BJ (cell line): Measurements from ENCODE around the gene KLHDC8B. TPM values are rescaled to one million over a fixed set of nuclear protein-coding genes. Genes with fewer than 3 reads are reported as not detected.

ENCODE experiments used
- CTCF ChIA-PET: fragments of 350-600 bp; formaldehyde crosslinking; extraction: SDS; loops from one replicate; lab custom pipeline; 2021; ENCODE audit warnings: antibody characterized with exemption, inconsistent platforms; lab: Yijun Ruan, JAX
- POLR2A ChIA-PET: fragments of 300-600 bp; sonication (Branson Sonifier 250); formaldehyde crosslinking; extraction: SDS; loops from one replicate; lab custom pipeline; 2021; ENCODE audit warnings: antibody characterized with exemption; lab: Charles Lee
- DNase-seq: peaks from one replicate; pipeline ENCODE4 v3.0.0-alpha.2; 2011; ENCODE audit warnings: low read depth
- H3K27me3 ChIP-seq: 2 replicates; pipeline ENCODE4 v1.6.0; 2011; ENCODE audit warnings: low read length; ENCODE audit not compliant: control insufficient read depth, insufficient read depth
- H3K36me3 ChIP-seq: 2 replicates; pipeline ENCODE4 v1.5.1; 2011; ENCODE audit warnings: low read length; ENCODE audit not compliant: control insufficient read depth, insufficient read depth
- H3K4me3 ChIP-seq: 2 replicates; pipeline ENCODE4 v1.5.1; 2011; ENCODE audit warnings: low read depth, mild to moderate bottlenecking, control low read depth, low read length
- CTCF ChIP-seq: IDR thresholded peaks from 2 replicates; pipeline ENCODE4 v1.5.1; 2011; ENCODE audit warnings: low read depth, mild to moderate bottlenecking, control low read depth, inconsistent platforms, low read length, moderate library complexity; ENCODE audit not compliant: insufficient read depth
- polyA plus RNA-seq: library from polyadenylated mRNA; depleted of rRNA; stranded (reverse); fragments of >200 nt; gene quantifications from 2 replicates; pipeline ENCODE4 v1.2.3, GENCODE V29; 2011

Gene KLHDC8B
- polyA plus RNA-seq, 1 experiment, result 47.8 TPM

- H3K4me3 ChIP-seq, result no peak overlapping the region
- no peak for DNase-seq
- POLR2A ChIA-PET, result no interaction called here
- TF ChIP-seq CTCF, result no peak
- H3K27me3 ChIP-seq, result no peaks in the 10 kb centered on the region
- CTCF ChIA-PET, result interaction anchor here (0.9 kb wide), 1 partner anchor 35 kb away, joined by 3 read pairs; no protein-coding TSS in a partner anchor
- H3K36me3 ChIP-seq, result peaks cover 57% of the 10 kb centered on the region
Observed at GRCh38 chr3:49124203-49124602, 47.2 kb upstream of the KLHDC8B start.

- DNase-seq, result no peak
- POLR2A ChIA-PET, result no interaction called here
Observed at GRCh38 chr3:49124991-49125670, 46.3 kb upstream of the KLHDC8B start.

GRCh38 chr3:49131040-49131439 lies 40.4 kb upstream of the KLHDC8B start:
- TF ChIP-seq CTCF, result no peak
- Histone ChIP-seq H3K36me3 (peaks cover 34% of the 10 kb centered on the region), H3K4me3 (no peak overlapping the region), H3K27me3 (no peaks in the 10 kb centered on the region)
- CTCF ChIA-PET, result no interaction called here
- POLR2A ChIA-PET, result no interaction called here
- no peak for DNase-seq

More at GRCh38 chr3:49124991-49125670, 46.3 kb upstream of the KLHDC8B start:
- CTCF ChIA-PET, result no interaction called here
- Histone ChIP-seq H3K4me3 (no peak overlapping the region), H3K36me3 (peaks cover 66% of the 10 kb centered on the region), H3K27me3 (no peaks in the 10 kb centered on the region)
- TF ChIP-seq CTCF, result no peak

GRCh38 chr3:49131576-49131975 lies 39.8 kb upstream of the KLHDC8B start:
- Histone ChIP-seq H3K36me3 (peaks cover 30% of the 10 kb centered on the region), H3K27me3 (no peaks in the 10 kb centered on the region), H3K4me3 (peak overlapping the region; percentile 70)
- DNase-seq, result no peak
- CTCF ChIA-PET, result interaction anchor here (1.0 to 1.7 kb wide), 2 partner anchors 37 to 40 kb away, joined by 3 to 6 read pairs; partner anchors contain the start of gene KLHDC8B
- TF ChIP-seq CTCF, result no peak
- POLR2A ChIA-PET, result interaction anchor here (1.4 kb wide), 1 partner anchor 11 kb away, joined by 4 read pairs; the partner anchor contains the start of gene USP19

- H3K27me3 ChIP-seq, result no peaks in the 10 kb centered on the region
- no peak for DNase-seq
- no peak for TF ChIP-seq CTCF
- POLR2A ChIA-PET, result interaction anchor here (0.9 to 1.4 kb wide), 2 partner anchors 11 to 39 kb away, joined by 3 to 4 read pairs; partner anchors contain the start of gene USP19
- H3K4me3 ChIP-seq, result peak overlapping the region; percentile 70
- CTCF ChIA-PET, result interaction anchor here (0.9 to 2.4 kb wide), 5 partner anchors 11 to 111 kb away, joined by 3 to 12 read pairs (median 5); partner anchors contain the start of genes KLHDC8B and USP19
- H3K36me3 ChIP-seq, result peaks cover 29% of the 10 kb centered on the region
Observed at GRCh38 chr3:49132073-49132436, 39.3 kb upstream of the KLHDC8B start.
